SH-SY5Y (cell line): ENCODE measurements around the gene SYP.

Experiments
- GATA2 ChIP-seq: IDR thresholded peaks from 2 replicates; pipeline ENCODE4 v1.6.1; 2011; ENCODE audit warnings: mild to moderate bottlenecking, low read depth, low read length
- GATA3 ChIP-seq: IDR thresholded peaks from 2 replicates; pipeline ENCODE4 v1.6.1; 2011; ENCODE audit warnings: low read depth, mild to moderate bottlenecking, low read length, moderate library complexity

- TF ChIP-seq GATA3 = no peak
- no peak for TF ChIP-seq GATA2
These were observed 4.0 kb upstream of the SYP start for GRCh38 chrX:49204017-49204416.
